PFSK-1 (cell line): Measurements from ENCODE around the gene ANKS1B.

ENCODE experiments used
- FOXP2 ChIP-seq: optimal IDR thresholded peaks from 2 replicates; pipeline ENCODE3; 2011; ENCODE audit warnings: borderline replicate concordance, control low read depth, inconsistent platforms; ENCODE audit not compliant: insufficient read depth; ENCODE audit errors: extremely low read length, extremely low read depth
- POLR2AphosphoS5 ChIP-seq: IDR thresholded peaks from 2 replicates; pipeline ENCODE4 v1.6.1; 2012; ENCODE audit warnings: low read depth, mild to moderate bottlenecking, control low read depth, low read length, moderate library complexity
- SIN3A ChIP-seq: IDR thresholded peaks from 2 replicates; pipeline ENCODE4 v1.6.1; 2012; ENCODE audit warnings: mild to moderate bottlenecking, low read length, moderate library complexity, borderline replicate concordance; ENCODE audit not compliant: insufficient read depth
- TAF1 ChIP-seq: IDR thresholded peaks from 2 replicates; pipeline ENCODE4 v1.6.1; 2012; ENCODE audit warnings: low read length, control low read depth, borderline replicate concordance; ENCODE audit not compliant: insufficient read depth
- TF ChIP-seq, protein P1 (sequence below), 2 experiments: IDR thresholded peaks; 2 replicates each; pipeline versions ENCODE4 v1.6.1 to v1.8.0; 2011 to 2012; ENCODE audit warnings: low read depth in 2 of 2, low read length in 2 of 2, control low read depth in 1 of 2, inconsistent platforms in 1 of 2, mild to moderate bottlenecking in 1 of 2, moderate library complexity in 1 of 2; ENCODE audit not compliant: insufficient read depth in 1 of 2

ANKS1B gene

DNA sequence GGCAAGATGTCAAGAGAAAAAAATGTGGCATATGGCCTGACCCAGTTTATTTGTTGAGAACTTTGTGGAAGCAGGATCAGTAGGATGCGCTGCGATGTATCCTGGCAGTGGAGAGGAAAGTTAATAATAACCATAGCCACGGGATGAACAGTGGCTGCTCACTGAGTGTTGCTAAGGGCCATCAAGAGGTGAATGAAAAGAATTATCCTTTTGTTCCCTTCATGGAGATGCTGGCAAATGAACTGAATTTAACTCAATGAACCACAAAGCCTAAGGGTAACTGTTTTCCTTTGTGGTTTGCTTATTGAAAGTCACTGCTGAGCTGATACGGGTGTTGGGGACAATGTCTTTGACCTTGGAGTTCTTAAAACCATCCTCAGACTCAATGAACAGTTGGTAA is 863.2 kb downstream of the ANKS1B start:
- TF ChIP-seq POLR2AphosphoS5, result no peak
- TF ChIP-seq, protein P1, sequence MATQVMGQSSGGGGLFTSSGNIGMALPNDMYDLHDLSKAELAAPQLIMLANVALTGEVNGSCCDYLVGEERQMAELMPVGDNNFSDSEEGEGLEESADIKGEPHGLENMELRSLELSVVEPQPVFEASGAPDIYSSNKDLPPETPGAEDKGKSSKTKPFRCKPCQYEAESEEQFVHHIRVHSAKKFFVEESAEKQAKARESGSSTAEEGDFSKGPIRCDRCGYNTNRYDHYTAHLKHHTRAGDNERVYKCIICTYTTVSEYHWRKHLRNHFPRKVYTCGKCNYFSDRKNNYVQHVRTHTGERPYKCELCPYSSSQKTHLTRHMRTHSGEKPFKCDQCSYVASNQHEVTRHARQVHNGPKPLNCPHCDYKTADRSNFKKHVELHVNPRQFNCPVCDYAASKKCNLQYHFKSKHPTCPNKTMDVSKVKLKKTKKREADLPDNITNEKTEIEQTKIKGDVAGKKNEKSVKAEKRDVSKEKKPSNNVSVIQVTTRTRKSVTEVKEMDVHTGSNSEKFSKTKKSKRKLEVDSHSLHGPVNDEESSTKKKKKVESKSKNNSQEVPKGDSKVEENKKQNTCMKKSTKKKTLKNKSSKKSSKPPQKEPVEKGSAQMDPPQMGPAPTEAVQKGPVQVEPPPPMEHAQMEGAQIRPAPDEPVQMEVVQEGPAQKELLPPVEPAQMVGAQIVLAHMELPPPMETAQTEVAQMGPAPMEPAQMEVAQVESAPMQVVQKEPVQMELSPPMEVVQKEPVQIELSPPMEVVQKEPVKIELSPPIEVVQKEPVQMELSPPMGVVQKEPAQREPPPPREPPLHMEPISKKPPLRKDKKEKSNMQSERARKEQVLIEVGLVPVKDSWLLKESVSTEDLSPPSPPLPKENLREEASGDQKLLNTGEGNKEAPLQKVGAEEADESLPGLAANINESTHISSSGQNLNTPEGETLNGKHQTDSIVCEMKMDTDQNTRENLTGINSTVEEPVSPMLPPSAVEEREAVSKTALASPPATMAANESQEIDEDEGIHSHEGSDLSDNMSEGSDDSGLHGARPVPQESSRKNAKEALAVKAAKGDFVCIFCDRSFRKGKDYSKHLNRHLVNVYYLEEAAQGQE (IDR thresholded peaks at IDR 0.05; ENCODE audit: insufficient read depth in 1 of 2, low read depth in 2 of 2, low read length in 2 of 2), result no peak
- no peak for TF ChIP-seq FOXP2
- no peak for TF ChIP-seq TAF1
- no peak for TF ChIP-seq SIN3A

DNA sequence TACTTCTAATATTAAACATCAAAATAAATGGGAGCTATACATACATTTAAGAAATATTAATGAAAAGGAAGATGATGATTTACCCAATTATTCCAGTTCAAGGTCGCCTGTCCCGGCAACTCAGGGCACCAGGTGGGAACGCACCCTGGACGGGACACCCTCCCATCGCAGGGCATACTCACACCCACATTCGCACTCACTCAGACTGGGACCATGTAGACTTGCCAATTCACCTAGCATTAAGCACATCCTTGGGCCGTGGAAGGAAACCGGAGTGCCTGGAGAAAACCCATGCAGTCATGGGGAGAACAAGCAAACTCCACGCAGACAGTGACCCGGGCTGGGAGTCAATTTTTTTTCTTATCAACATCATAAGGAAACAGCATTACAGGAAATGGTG is 864.8 kb downstream of the ANKS1B start:
- TF ChIP-seq FOXP2 (no peak), TAF1 (no peak), SIN3A (no peak), POLR2AphosphoS5 (no peak)
- TF ChIP-seq, protein P1 (IDR thresholded peaks at IDR 0.05; ENCODE audit: insufficient read depth in 1 of 2, low read depth in 2 of 2, low read length in 2 of 2), result no peak

DNA sequence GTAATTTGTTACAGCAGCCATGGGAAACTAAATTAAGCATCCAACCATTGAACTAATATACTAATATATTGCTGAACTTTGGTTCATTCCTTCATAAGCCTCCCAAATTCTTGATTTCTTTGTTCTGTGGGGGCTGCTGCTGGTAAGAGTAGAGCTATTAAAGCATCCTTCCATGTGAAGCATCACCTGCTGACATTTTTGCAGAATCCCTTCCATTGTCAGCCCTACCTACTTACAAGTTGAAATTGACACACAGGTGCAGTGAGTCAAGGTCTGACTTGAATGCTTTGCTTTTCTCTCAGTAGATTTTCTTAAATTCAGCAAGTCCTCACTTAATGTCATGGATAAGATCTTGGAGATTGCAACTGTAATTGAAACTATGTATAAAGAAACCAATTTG is 865.3 kb downstream of the ANKS1B start:
- TF ChIP-seq TAF1 (no peak), POLR2AphosphoS5 (no peak), FOXP2 (no peak), SIN3A (no peak)
- TF ChIP-seq, protein P1 (IDR thresholded peaks at IDR 0.05; ENCODE audit: insufficient read depth in 1 of 2, low read depth in 2 of 2, low read length in 2 of 2), result no peak

DNA sequence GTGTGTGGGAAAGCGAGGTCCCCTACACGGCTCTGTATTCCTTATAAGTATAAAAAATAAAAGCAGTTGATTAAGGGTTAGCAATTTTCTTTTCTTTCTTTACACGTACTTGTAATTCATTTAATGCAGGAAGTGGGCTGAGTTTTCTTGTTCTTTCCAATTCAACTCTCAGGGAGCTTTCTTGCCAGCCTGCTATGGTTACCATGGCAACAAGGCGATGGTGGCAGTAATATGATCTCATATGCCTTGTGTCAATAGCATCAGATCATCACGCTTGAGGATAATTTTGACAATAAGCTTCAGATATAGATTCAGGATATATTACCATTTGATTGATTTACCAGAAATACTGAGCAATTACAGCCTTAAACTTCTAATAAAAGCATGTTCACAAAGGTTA is 873.1 kb downstream of the ANKS1B start:
- TF ChIP-seq TAF1, result no peak

DNA sequence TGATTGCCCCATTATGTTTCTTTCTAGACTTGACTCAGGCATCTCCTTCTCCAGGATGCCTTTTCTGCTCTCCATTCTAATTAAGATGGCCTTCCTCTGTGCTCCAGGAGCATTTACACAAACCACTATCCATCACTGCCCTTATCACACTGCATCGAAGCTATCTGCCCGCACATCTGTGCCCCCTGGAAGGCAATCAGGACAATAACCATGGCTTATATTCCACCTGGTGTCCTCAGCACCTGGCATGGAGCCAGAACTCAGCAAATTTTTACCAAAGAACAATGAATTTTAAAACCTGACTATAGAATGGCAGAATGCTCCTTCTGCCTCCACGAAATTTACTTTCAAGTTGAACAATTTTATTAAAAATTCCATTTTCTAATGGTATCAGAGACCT is 873.9 kb downstream of the ANKS1B start:
- TF ChIP-seq POLR2AphosphoS5, result no peak
- TF ChIP-seq SIN3A, result no peak
- TF ChIP-seq, protein P1 (IDR thresholded peaks at IDR 0.05; ENCODE audit: insufficient read depth in 1 of 2, low read depth in 2 of 2, low read length in 2 of 2), result no peak
- no peak for TF ChIP-seq FOXP2
- TF ChIP-seq TAF1, result no peak
